ENCODE measurements around the gene DNM1.

The DNM1 gene

DNA sequence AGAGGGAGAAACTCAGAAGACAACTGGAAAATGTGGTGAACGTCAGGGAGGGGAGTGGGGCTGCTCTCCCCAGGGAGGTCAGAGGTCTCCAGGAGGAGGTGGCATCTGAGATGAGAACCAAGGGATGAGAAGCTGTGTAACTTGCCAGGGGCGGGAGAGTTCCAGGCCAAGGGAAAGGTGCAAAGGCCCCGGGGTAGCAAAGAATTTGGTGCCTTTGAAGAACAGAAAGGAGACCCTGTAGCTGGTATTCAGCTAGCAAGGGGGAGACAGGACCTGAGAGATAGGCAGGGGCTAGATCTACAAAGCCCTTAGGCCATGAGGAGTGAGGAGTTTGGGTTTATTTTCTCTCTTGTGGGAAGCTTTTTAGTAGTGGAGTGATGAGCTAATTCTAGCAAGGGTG is 3.3 kb downstream of the DNM1 start:
- DNase-seq: no peak

DNA sequence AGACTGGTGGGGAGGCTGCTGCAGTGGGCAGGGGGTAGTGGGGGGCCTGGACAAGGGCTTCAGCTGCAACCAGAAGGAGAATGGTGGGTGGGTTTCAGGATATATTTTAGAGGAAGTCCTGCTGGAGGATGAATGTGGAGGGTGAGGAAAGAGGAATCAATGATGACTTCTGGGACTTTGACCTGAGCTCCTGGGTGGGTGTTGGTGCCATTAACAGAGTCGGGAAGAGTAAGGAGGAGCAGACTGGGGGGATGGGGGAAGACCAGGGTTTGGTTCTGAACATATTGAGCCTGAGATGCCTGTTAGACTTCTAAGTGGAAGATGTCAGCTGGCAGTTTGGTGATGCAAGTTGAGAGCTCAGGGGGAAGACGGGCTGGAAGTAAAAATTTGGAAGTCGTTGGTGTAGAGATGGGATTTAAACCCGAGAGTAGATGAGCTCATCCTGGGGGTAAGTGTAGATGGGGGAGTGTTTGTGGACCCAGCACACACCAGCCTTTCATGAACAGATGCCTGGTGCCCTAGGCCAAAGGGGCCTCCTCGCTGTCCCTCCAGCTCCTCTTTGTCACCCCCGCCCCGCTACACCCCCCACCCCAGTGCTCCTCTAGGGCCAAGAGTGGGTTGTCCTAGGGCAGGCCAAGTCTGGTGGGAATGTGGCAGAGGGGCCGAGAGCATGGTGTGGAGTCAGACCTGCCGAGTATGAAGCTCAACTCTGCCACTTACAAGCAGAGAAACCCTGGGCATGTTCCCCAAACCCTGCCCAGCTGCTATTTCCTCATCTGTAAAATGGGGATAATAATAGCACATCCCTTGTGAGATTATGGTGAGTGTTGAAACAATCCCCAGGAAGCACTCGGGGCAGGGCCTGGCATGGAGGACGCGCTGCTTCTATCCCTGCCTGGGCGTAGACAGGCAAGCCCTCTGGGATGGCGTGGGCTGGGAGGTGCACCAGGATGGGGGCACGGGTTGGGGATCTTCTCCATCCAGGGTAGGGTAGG is 4.0 kb downstream of the DNM1 start:
- no peak for DNase-seq

DNA sequence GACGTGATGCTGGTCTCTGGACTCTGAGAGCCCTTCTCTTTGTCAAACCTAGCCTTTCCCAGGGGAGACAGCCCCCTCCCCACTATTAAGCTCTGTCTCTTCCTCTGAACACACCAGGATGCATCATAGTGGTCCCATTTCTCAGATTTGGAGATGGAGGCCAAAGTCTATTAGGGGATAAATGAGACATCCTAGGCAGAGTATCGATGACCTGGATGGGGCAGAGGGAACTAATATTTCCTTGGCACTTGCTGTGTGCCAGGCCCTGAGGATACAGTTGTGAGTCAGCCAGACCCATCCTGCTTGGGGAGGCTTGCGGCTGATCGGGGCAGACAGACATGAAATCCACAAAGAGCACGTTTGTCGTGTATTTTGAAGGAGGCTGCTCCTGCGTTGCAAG is 5.2 kb downstream of the DNM1 start:
- DNase-seq: no peak

DNA sequence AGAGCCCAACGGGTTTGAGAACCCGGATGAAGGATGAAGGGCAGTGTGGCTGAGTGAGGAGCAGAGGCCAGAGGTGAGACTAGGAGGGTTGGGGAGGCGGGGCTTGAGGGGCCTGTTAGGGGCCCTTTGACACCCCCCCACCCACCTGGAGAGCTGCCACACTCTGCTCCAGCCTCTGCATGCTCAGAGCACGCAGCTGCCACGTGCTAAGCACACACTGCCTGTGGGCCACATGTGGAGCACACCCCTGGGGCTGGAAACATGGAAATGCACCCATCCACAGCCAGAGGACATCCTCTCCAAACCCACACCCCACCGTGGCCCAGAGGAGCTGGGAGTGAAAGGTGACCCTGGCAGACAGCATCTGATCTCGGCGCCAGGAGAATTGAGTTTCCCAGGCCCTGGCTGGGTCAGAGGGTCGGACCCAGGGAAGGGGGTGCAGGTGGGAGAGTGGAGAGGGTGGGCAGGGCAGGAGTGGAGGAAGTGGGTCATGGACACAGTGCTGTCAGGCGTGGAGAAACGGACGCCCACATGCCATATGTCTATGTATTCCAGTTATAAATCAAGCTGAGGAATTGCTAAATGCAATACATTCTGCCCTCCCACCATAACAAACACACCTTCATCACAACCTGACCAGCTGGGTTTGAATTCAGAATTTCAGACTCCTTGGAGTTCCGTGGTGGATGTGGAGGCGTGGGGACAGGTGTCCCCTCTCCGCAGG is 5.9 kb downstream of the DNM1 start:
- DNase-seq: no peak

DNA sequence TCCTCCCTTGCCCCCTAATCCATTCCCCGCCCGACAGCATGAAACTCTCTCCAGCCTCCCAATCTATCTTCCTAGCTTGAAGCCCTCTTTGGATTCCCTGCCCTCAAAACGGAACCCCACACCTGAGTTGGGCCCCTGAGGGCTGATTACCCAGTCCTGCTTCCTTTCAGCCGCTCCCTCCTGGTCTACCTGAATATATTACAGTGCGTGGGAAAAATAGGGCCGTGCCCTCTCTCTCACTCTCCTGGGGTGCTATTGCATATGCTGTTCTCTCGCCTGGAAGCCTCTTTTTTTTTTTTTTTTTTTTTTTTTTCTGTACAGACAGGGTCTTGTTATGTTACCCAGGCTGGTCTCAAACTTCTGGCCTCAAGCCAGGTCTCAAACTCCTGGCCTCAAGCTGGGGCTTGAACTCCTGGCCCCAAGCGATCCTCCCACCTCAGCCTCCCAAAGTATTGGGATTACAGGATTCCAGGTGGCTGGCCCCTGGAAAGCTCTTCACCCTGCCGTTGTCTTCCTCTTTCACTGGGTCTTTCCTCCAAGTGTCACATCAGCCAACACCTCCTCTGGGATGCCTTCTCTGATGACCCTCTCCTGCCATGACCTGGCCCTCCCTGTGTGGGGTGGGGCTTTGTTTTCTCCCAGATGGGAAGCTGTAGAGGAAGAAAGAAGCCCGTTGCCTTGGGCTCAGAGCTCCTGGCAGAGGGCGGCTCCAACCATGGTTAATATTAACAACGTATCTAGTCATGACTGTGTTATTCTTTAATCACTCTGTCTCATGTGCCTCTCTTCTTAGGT is 8.2 kb downstream of the DNM1 start:
- no peak for DNase-seq

DNA sequence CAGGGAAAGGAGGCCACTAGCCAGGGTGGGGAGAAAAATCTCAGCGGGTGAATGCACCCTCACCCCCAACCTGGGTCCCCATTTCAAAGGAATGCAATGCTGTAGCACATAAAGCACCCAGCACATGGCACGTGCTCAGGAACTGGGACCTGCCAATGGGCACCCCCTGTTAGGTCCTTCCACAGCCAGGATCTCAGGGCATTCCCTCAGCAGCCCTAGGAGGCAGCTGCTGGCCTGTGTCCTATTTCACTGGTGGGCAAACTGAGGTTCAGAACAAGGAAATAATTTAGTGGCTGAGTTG is 8.8 kb downstream of the DNM1 start:
- DNase-seq: no peak

DNA sequence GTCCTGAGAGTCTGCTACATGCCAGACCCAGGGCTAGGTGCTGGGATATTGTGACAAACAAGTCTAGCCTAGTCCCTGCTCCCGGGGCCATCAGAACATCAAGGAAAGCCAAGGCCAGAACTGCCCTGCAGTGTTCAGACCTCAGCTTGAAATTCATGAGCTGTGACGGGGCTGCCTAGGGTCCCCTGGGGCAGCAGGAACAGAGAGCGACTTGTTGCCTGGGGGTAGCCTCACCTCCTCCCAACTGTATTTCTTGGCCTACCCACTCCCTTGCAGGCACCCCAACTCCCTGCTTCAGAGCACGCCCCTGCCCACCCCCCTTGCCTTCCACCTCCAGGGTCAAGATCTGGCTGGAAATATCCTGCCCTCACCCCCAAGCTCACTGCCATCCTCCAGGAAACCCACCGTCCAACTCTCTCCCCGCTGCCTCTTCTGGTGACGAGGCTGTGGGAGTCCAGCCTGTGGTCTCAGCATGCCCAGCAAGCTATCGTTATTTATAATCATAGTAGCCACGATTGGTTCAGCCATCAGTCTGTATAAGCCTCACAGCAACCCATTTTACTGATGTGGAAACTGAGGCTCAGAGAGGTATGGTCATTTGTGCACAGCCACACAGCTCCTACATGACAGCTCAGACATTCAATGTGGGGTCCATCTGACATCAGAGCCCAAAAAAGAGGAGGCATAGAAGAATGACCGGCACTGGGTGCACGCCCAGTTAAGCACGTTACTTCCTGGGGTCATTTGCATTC is 10.7 kb downstream of the DNM1 start:
- DNase-seq: no peak

DNA sequence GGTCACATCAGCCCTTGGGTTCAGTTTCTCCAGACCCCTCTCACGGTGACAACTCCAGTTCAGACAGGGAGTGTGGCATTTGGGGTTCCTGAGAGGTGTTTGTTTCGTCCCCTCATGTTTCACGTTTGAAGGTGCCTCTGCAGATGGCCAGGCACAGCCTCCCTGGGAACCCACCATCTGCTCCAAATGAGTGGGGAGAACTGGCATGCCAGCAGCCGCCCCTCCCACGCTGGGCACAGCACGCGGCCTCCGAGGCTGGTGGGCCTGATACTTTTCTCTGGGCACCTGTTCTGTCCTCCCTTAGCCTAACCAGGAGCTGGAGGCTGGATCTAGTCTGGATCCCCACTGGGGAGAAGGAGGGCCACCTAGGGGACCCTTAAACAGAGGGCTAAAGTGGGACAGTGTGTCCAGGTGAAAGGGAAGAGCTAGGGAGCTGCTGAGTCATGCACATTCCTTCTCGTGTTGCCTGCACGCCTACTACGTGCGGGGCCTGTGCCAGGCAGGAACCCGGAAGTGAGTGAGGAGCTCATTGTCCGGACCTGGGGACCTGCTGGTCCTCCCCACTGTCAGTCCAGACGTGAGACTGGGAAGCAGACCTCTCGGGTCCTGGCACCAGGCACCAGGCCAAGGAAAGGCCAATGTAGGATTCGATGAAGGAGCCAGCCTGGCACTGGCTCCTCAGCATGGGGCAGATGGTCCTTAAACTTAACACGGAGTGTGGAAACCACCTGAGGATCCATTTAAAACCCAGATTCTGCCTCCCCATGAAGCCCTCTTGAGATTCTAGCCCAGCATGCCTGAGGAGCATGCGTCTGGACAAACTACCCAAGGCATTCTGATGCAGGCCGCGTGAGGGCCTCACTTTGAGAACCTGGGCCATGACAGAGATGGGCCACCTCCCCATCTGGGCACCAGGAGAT is 11.7 kb downstream of the DNM1 start:
- no peak for DNase-seq

DNA sequence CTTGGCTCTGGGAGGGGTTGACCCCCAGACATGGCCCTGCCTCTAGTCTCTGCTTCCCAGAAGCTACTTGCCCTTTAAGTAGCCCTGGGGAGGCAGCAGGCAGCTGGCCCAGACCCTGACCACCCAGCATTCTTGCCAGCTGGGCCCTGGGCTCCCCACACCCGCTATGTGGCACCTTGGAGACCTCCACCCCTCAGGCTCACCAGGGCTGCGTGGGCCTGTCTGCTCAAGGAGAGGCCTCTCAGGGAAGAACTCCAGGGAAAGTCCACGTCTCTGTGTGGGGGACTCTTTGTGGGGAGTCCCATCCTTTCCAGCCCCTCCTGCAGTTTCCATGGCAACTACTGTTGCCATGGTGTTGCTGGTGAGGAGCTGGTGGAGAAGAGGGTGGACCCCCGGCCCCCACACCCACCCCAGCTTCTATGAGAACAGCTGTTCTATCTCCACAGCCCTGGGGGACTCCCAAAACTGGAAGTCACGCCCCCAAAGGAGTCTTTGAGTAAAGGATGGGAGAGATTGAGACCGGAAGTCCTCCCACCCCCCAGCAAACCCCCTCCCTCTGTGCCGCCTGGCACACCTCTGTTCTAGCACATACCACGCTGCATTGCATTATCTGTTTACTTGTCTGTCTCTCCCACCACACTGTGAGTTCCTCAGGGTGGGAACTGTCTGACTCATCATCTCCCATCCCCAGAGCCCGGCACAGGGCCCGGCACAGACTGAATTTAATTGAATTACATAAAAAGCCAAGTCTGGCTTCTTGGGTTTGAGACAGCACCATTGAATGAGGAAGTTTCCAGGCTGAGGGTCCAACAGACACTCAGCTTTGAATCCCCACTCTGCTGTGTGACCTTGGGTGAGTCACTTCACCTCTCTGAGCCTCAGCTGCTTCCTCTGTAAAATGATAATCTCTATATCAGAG is 12.6 kb downstream of the DNM1 start:
- DNase-seq: no peak

DNA sequence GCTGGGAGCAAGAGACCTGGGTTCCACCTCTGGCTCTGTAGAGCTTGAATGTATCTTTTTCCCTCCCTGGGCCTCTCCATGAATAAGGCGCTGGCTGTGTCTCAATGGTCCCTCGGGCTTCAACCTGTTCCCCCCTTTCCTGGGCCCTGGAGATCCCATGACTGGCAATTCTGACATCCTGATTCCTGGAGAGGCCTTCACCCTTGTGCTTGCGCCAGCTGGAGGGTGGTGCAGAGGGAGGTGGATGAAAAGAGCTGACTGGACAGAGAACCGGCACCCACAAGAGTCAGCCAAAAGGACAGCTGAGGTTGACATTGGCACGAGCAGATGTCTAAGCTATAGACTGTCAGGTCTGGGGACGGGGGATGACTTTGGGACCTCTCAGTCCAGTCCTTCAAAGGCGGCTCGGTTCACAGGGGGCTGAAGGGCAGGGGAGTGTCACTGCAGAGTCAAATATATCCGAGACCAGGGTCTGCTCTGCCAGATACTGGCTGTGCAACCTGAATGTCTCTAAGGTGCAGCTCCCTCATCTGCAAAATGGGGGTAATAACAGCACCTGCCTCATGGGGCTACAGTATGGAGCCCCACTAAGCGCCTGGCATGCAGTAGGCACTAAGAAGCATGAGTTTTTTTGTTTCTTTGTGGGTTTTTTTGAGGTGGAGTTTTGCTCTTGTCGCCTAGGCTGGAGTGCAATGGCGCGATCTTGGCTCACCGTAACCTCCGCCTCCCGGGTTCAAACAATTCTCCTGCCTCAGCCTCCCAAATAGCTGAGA is 13.8 kb downstream of the DNM1 start:
- no peak for DNase-seq

DNA sequence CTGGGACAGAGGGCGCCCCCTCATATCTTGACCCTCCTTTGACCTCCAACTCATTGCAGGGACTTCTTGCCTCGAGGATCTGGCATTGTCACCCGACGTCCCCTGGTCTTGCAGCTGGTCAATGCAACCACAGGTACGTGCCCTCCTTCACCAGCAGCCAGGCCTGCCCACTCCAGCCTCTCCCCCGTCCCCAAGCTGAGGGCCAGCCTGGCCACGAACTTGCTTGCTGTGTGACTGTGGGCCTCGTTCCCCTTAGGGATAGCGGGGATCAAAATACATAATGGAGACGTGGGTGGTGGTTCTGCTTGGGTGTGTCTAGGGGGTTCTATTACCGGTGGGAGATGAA is 15.0 kb downstream of the DNM1 start:
- DNase-seq: no peak

DNA sequence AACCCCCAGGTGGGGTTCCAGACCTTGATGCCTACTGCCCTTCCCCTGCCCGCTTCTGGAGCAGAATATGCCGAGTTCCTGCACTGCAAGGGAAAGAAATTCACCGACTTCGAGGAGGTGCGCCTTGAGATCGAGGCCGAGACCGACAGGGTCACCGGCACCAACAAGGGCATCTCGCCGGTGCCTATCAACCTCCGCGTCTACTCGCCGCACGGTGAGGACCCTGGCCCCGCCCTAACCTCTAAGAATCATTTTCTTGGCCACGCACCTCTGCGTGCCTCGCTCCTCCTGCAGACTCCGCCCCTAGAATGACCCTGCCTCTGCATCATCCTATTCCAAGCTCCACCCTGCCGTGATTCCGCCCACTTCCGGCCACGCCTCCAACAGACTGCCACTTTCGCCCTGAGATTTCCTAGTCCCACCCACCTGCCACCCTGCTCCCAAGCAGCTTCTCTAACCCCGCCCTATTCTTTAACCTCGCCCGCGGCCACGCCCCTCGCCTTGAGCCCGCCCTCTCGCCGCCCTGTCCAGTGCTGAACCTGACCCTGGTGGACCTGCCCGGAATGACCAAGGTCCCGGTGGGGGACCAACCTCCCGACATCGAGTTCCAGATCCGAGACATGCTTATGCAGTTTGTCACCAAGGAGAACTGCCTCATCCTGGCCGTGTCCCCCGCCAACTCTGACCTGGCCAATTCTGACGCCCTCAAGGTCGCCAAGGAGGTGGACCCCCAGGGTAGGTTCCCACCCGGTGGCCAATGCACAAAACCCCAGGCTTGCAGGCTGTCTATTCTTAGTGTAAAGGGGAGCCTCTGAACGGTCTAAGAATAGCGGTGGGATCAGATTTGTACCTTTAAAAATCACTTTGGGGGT is 15.6 kb downstream of the DNM1 start:
- DNase-seq: no peak

DNA sequence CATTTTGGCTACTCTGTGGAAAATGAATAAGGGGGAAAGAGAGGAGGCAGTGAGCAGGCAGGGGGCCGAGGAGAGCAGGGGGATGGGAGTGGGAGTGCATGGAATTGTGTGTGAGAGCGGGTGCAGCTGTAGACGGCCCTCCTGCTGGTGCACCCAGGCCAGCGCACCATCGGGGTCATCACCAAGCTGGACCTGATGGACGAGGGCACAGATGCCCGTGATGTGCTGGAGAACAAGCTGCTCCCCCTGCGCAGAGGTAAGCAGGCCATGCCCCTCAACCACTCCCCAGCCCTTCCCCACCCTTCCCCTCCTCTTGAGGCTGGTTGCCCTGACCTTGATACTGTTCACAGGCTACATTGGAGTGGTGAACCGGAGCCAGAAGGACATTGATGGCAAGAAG is 16.7 kb downstream of the DNM1 start:
- DNase-seq: no peak

DNA sequence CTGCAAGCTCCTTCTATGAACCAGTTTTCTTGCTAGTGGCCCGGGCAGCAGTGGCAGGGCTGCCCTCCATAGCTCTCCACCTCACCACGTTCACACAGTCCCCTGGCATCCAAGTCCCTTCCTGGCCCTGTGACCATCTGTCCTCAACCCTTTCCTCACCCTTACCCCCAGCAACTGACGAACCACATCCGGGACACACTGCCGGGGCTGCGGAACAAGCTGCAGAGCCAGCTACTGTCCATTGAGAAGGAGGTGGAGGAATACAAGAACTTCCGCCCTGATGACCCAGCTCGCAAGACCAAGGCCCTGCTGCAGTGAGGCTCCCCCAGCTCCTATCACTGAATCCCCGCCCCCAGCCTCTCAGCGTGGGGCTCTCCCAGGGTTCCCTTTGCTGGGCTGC is 18.8 kb downstream of the DNM1 start:
- no peak for DNase-seq

DNA sequence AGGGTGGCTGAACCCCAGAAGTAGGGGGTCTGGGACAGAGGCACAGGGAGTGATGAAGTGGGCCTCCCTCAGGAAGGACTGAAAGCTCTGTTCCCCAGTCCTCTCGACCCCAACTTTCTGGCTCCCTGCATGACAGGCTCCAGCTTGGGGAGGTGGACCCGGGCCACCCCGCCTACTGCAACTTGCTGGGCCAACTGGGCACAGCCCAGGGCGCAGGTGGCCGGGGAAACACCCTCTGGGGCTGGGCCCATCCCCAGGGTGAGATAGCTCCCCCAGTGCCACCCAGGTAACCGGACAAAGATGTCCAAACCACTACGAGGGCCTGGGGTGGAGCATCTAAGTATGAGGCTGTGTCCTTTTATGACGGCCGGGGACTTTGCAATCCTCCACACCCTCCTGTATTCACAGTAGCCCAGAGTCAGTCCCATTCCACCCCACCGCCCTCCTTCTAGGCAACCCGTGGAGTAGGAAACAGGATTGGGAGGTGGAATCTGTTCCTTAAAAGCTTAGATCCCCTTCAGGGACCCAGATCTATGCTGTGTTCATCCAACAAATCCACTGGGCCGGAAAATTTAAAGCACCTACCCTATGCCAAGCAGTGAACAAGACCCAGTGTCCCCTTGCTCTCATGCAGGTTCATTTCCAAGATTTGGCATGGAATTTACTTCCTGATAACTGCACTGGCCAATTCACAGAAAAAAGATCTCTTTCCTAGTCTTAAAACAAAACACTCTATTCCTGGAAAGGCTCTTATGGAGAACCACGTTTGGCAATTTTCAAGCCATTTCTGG is 19.9 kb downstream of the DNM1 start:
- DNase-seq: no peak

DNA sequence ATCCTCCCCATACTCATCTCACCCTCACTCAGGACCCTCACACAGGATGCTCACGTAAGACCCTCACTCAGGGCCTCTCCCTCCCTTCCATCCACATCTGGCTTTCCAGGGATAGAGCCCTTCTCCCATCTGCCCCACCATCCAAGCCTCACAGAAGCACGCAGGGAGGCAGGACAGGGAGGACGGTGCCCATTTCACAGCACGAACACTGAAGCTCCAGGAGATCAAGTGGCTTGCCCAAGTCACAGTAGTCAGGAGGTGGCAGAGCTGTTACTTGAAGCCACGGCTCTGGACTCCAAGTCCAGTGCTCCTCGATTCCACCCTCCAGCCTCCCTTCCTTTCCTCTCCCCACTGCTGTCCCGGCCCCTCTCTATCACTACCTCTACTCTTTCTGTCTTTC is 21.7 kb downstream of the DNM1 start:
- no peak for DNase-seq

DNA sequence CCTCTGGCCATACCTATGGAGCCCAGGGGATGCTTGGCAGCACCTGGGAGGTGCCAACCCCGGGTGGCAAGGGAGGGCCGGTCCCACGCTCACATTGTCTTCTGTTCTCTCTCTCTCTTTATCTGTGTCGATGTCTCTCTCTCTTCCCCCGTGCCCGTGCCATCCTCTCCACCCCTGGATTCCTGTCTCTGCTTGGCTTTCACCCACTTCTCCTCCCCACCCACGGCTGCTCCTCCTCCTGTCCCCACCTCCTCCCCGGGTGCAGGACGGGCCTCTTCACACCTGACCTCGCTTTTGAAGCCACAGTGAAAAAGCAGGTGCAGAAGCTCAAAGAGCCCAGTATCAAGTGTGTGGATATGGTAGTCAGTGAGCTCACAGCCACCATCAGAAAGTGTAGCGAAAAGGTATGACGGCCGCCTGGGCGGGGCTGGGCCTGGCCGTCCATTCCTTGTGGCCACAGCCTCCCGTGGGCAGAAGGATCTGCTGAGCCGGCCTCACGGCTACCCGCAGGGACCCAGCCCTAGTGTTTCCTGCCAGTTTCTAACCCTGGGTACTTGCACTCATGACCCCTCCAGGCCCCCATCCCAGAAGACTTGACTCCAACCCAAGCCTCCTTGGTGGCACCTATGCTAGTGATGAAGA is 22.7 kb downstream of the DNM1 start:
- DNase-seq: no peak
